Endometrial microvascular endothelial cells (primary cell): ENCODE measurements around the gene SLAMF9. TPM values are rescaled to one million over a fixed set of nuclear protein-coding genes. Genes with fewer than 3 reads are reported as not detected.

Source experiments
- in situ Hi-C: cut with HindIII; loops from 2 replicates; pipeline ENCODE4 v1.10.0; 2017; ENCODE audit warnings: low sequenced_read_pairs, low pct_unique_long_range_greater_than_20kb; ENCODE audit errors: inconsistent ontology term
- total RNA-seq: library from RNA; depleted of rRNA; stranded (reverse); fragments of >200 nt; gene quantifications from one replicate; pipeline ENCODE4 v1.2.3, GENCODE V29; 2015; ENCODE audit errors: inconsistent ontology term

The SLAMF9 gene
- total RNA-seq, 1 donor from 2014 or later: not detected

DNA sequence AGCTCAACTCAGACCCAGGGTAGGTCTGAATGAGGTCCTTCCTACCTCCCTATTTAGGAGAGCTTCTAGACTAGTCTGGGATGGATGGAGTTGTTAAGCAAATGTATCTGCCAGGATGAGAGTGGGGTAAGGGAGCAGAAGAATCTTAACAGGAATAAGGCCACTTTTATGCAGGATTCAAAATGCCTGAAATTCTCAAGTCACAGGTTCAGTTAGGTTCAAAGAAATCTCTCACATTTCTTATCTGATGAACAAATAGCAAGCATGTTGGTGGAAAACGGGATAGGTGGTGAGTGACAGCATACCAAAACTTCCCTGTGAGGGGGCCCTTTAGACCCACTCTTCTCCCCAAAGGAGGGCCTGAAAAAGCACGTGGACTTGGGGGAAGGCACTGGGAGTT, 3.0 kb downstream of the SLAMF9 start:
- in situ Hi-C loops: no loop called here

GRCh38 chr1:159949981-159950381, 4.1 kb downstream of the SLAMF9 start:
- in situ Hi-C loops: no loop called here

GRCh38 chr1:159949123-159949522, 4.9 kb downstream of the SLAMF9 start:
- in situ Hi-C loops: no loop called here

- in situ Hi-C loops: no loop called here
Measured at GRCh38 chr1:159947942-159948341, 6.1 kb downstream of the SLAMF9 start.

GRCh38 chr1:159946242-159947187, 7.5 kb downstream of the SLAMF9 start:
- in situ Hi-C loops: no loop called here

DNA sequence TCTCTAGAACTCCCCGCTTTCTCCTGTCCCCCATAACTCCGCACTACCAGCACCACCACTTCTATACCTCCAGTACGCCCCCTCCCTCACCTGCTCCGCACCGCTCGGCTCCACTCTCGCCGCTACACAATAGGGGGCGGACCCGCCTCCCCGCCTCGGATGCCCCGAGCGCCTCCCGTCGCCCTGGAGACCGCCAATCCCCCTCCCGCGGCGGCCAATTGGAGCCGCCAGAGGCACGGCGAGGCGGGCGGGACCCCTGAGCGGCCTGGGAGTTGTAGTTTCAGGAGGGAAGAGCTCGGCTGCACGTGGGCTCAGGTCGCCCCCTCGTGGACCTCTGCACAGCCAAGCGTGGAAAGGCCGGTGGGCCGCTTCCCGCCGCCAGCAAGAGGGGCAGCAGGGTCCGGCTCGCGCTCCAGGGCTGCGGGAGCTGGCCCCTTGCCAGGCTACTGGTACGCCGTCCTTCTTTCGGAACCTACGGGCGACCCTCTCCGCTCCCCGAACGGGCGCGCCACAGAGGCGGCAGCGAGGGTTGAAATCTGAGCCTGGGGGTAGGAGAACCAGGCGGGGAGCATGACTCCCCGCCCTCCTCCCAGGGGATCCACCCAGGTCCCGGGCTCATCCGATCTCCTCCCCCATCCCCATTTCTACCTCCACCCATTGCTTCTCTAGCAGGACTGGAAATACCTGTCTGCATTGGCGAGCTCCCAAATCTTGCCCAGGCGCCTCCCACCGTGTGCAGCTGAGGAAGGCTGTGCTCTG, 8.4 kb downstream of the SLAMF9 start, which contains the start of gene IGSF9:
IGSF9 (minus strand) TSS at position 131 of the 759 bp plus-strand sequence. CDS start 2,159 bp downstream, outside the sequence.
- in situ Hi-C loops: no loop called here

DNA sequence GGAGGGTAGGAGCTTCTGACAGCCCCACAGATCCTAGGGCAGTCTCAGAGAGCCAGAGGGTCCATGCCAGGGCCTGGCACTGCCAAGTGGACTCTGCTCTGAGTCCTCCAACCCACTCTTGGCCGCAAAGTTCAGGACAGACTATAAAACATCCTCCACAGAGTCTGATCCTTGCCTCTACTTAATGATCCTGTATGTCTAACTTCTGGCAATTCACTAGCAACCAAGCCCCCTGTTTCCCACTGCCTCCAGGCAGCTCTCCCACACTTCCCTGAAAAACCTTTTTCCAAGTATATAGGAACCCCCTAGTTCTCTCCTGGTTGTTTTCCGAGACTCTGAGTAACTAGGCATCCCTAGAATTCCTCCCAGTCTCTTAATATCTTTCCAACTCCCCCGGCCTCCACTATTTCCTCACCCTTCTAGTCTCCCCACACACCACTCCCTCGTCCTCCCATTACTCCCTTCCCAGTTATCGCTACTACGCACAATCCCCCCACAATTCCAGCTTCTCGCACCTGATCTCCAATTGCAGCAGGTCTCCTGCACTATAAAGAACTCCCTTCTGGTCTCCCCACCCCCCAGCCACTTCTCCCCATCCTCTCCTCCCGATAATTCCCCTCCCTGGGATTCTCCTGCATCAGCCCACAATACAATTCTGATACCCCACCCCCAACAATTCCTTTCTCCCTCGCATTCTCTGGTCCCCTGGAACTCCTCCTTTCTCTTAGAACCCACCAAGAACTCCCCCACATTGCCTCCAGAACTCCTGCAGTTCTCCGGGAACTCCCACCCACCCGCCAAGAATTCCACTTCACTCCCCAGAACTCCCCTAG, 9.2 kb downstream of the SLAMF9 start:
- in situ Hi-C loops: no loop called here

GRCh38 chr1:159943908-159944622, 10.0 kb downstream of the SLAMF9 start:
- in situ Hi-C loops: no loop called here

DNA sequence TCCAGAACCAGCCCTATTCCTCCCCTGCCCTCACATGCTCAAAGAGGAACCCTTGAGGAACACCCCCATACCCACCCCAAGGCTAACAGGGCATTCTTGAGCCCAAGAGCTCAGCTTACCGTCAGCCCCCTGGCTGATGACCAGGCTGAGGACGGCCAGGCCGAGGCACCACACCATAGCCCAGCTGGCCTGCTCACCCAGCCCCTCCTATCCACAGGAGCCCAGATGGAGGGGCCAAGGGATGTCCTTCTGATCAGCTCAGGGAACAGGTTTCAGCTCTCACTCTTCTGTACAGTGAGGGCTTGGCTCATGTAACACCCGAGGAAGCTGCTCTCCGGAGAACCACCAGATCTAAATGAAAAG, 10.8 kb downstream of the SLAMF9 start:
- in situ Hi-C loops: no loop called here

- in situ Hi-C loops: no loop called here
Measured at GRCh38 chr1:159942632-159943277, 11.3 kb downstream of the SLAMF9 start.

DNA sequence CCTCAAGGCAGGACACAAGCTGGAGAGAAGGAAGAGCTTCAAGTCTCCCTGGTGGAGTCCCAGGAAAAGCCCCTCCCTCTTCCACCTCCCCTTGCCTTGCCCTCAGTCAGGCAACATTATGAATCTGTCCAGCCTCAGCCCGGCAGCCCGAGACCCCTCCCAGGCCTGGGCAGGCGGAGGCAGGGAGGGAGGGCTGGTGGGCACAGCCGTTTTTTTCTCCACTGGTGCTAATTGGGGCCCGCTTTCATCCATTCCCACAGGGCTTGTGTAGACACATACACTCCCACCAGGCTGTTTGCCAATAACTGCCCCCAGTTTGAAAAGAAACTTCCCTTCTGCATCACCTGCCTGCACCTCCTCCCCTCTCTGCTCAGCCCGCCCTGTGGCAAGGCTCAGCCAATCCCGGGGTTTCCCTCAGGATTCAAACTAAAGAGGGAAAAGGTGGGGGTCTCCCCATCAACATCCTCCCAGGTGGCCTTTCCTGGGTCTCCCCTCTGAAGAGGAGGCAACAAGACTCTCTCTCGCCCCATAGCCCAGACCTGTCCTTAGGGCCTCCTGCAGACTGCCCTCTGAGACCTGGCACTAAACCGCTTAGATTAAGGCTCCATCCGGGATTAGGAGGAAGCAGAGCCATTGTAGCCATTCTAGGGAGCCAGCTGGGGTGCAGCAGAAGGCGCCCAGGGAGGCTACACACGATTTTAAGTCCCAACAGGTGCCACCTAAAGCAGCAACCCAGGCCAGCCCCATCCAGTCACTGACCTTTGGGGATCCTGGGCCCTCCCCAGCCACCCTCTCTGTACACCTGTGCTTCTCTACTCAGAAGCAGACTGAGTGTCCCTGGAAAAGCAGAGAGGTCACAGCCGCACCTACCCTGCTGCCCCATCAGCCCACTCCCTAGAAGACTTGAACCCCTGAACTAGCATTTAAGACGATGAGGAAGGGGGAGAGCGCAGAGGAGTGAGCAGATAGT, 12.2 kb downstream of the SLAMF9 start:
- in situ Hi-C loops: no loop called here

DNA sequence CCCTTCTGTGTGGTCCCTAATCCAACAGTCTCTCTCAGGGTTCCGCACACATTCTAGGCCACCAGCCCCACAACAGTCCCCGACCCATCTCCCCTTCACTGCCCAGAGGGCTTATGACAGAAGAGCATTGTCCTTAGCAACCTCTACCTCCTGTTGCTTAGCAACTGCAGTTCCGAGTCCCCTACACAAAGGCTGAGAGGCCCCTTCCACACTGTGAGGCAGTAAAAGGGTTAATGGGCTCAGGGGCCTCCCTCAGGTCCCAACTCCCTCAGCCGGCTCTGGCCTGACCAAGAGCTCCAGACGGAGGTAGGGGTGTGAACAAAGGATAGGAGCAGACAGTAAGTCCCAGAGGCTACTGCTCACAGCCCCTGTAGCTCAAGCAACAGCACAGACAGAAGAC, 12.9 kb downstream of the SLAMF9 start:
- in situ Hi-C loops: no loop called here

- in situ Hi-C loops: no loop called here
Measured at GRCh38 chr1:159940006-159940620, 13.9 kb downstream of the SLAMF9 start.

DNA sequence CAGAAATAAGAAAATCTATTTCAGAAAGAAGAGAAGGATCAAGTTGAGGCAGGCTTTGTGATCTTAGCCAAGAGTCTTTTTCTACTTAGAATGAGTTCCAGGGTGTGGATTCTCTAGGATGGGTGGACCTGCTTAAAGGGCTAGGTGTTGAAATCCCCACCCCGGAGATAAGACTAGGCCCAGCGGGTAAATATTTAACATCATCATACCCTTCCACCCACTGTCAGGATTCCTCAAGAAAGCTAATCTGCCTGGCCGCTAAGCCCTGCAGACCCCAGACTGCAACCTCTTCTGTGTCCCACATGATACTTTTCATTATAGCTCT, 14.4 kb downstream of the SLAMF9 start:
- in situ Hi-C loops: no loop called here

GRCh38 chr1:159938905-159939677, 14.9 kb downstream of the SLAMF9 start:
- in situ Hi-C loops: no loop called here

GRCh38 chr1:159938211-159938852, 15.7 kb downstream of the SLAMF9 start:
- in situ Hi-C loops: no loop called here
